ENCODE data around the gene ZNF808. TPM values are rescaled to one million over a fixed set of nuclear protein-coding genes. Genes with fewer than 3 reads are reported as not detected.
"Not testable (repeated sequence)": the region's sequence is repeated elsewhere in the genome, so short reads cannot be mapped to it uniquely, and the experiment has no call there.

ZNF808 gene
- total RNA-seq, 1 donor from 2014 or later = 31.1 TPM

- peak; percentile 36 for DNase-seq
These were observed 73.2 kb downstream of the ZNF808 start for GRCh38 chr19:52600639-52601024.

- peak; percentile 86 for DNase-seq
These were observed 73.8 kb downstream of the ZNF808 start for GRCh38 chr19:52601025-52601973.

GRCh38 chr19:52601974-52602366, 74.5 kb downstream of the ZNF808 start:
- DNase-seq = not testable (repeated sequence)

- no peak for DNase-seq
These were observed 75.5 kb downstream of the ZNF808 start for GRCh38 chr19:52602941-52603340.

- no peak for DNase-seq
These were observed 76.2 kb downstream of the ZNF808 start for GRCh38 chr19:52603558-52604207.

Other genes starting within 250 kb of the ZNF808 start
- gene ZNF480, start 230.5 kb upstream of the ZNF808 start, total RNA-seq = 4.9 and 5.4 TPM in 2 replicates
- 3.3 and 3.7 TPM in 2 replicates for gene ZNF610, start 191.4 kb upstream of the ZNF808 start, total RNA-seq
- 11.4 and 20.9 TPM in 2 replicates for gene ZNF880, start 157.7 kb upstream of the ZNF808 start, total RNA-seq
- gene ZNF528, start 129.8 kb upstream of the ZNF808 start, total RNA-seq = 12.2 and 13.8 TPM in 2 replicates
- gene ZNF534, start 98.5 kb upstream of the ZNF808 start, total RNA-seq = not detected in 2 replicates
- 2.9 and 3.2 TPM in 2 replicates for gene ZNF578, start 74.1 kb upstream of the ZNF808 start, total RNA-seq
- gene ZNF701, start 42.6 kb downstream of the ZNF808 start, total RNA-seq = 15.1 and 22.3 TPM in 2 replicates
- 40.9 and 72.3 TPM in 2 replicates for gene ZNF83, start 110.7 kb downstream of the ZNF808 start, total RNA-seq
- 11.9 and 15.7 TPM in 2 replicates for gene ZNF611, start 207.4 kb downstream of the ZNF808 start, total RNA-seq